Fibroblast of mammary gland (primary cell): ENCODE measurements around the gene PACRG.

Source experiments
- DNase-seq: peaks from one replicate; pipeline ENCODE4 v3.0.0-alpha.2; 2010; ENCODE audit warnings: low read depth
- H3K4me3 ChIP-seq: 2 replicates; pipeline ENCODE4 v1.5.1; 2011; ENCODE audit warnings: low read depth, mild to moderate bottlenecking, low read length, moderate library complexity; ENCODE audit not compliant: control insufficient read depth
- TF ChIP-seq, protein P1 (sequence below): conservative IDR thresholded peaks from 2 replicates; pipeline ENCODE4 v1.5.1; 2011; ENCODE audit warnings: low read depth, low read length, inconsistent platforms; ENCODE audit not compliant: control insufficient read depth, insufficient read depth

PACRG gene

DNA sequence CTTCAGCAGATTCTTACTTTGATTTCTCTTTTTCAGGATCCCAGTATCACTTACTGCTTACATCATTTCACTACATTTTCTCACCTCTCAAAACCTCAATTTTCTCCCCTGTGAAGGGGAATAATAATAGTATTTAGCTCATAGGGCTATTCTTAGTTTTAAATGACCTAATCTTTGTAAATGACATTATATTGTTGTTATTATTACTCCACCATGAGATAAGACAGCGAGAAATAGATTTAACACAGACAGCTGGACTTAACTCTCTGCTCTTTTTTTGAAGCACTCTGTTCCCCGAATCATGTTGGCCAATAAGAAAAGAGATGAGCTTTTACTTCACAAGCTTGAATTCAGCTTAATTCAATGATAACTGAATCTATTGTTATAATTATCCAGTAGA, 578.2 kb downstream of the PACRG start:
- no peak for DNase-seq

GRCh38 chr6:163308629-163309440, 581.1 kb downstream of the PACRG start:
- no peak overlapping the region for H3K4me3 ChIP-seq
- TF ChIP-seq, protein P1, sequence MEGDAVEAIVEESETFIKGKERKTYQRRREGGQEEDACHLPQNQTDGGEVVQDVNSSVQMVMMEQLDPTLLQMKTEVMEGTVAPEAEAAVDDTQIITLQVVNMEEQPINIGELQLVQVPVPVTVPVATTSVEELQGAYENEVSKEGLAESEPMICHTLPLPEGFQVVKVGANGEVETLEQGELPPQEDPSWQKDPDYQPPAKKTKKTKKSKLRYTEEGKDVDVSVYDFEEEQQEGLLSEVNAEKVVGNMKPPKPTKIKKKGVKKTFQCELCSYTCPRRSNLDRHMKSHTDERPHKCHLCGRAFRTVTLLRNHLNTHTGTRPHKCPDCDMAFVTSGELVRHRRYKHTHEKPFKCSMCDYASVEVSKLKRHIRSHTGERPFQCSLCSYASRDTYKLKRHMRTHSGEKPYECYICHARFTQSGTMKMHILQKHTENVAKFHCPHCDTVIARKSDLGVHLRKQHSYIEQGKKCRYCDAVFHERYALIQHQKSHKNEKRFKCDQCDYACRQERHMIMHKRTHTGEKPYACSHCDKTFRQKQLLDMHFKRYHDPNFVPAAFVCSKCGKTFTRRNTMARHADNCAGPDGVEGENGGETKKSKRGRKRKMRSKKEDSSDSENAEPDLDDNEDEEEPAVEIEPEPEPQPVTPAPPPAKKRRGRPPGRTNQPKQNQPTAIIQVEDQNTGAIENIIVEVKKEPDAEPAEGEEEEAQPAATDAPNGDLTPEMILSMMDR: no peak
- no peak for DNase-seq

More for the DNA sequence above, 578.2 kb downstream of the PACRG start:
- H3K4me3 ChIP-seq: no peak overlapping the region
- TF ChIP-seq, protein P1: no peak

GRCh38 chr6:163309491-163310026, 581.8 kb downstream of the PACRG start:
- H3K4me3 ChIP-seq: no peak overlapping the region
- DNase-seq: peak; percentile 20
- TF ChIP-seq, protein P1: no peak

DNA sequence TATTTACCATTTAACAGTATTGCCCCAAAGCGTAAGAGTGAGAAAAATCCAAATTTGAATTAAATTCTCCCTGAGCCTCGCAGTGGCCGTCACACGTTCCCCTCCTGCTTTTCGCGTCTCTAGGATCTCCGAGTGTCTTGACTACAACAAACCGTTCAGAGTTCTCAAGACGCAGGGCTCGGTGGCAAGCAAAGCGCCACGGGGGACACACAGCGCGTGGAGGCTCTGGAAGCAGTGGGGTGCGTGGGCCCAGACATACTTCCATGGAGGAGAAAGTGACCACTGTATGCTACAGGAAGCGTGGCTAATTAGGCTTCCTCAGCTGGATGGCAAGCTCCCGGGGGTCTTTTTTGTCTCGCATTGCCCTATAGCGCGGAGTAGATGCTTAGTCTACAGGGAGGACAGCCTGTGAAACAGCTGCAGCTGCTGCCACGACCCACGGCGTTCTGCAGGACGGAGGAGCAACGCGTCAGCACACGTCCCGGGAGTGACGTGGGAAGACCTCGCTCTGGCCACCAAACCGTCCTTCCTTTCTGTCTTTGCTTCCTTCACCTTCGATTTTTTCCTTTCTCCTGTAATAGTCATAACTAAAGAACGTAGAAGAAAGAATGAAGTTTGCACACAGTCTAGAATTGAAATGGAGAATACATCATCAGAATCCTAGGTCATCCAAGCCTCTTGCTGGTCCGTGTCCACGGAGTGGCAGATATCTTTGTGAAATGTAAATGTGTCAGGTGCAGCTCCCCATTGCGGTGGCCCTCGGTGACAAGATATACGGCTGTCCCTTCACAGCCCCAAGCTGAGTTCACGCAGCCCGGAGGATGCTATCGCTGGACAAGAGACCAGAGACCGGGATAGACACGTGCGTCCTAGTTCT, 582.6 kb downstream of the PACRG start:
- TF ChIP-seq, protein P1: no peak
- H3K4me3 ChIP-seq: no peak overlapping the region

DNA sequence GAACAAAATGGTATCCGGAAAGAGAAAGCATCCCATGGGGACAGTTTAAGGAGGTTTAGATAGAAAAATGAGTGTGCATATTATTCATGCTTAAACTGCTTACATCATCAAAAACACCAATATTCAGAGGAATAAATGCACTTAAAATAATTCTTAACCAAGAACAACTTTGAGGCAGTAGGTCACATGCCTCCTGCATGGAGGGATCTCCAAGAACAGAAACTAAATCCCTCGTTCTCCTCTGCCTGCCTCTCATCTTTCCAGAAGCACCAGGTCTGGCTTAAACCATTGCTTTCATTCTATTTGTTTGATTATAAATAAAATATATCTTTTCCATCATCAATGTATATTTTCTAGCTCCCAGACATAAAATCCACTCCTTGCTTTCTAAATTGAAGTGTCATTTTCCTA, 583.2 kb downstream of the PACRG start:
- no peak overlapping the region for H3K4me3 ChIP-seq
- DNase-seq: no peak
- TF ChIP-seq, protein P1: no peak

More for the DNA sequence above, 582.6 kb downstream of the PACRG start:
- DNase-seq: no peak

GRCh38 chr6:163311830-163312229, 584.1 kb downstream of the PACRG start:
- TF ChIP-seq, protein P1: no peak
- H3K4me3 ChIP-seq: no peak overlapping the region
- DNase-seq: no peak
